ENCODE data around the gene GANC. TPM values are rescaled to one million over a fixed set of nuclear protein-coding genes. Genes with fewer than 3 reads are reported as not detected.
"Not testable (repeated sequence)": the region's sequence is repeated elsewhere in the genome, so short reads cannot be mapped to it uniquely, and the experiment has no call there.

The GANC gene
- total RNA-seq, 1 experiment from 2014 or later: 15.3 TPM

GRCh38 chr15:42283671-42284070 lies 10.7 kb downstream of the GANC start:
- no peak for DNase-seq (ENCODE audit: low read depth)

DNA sequence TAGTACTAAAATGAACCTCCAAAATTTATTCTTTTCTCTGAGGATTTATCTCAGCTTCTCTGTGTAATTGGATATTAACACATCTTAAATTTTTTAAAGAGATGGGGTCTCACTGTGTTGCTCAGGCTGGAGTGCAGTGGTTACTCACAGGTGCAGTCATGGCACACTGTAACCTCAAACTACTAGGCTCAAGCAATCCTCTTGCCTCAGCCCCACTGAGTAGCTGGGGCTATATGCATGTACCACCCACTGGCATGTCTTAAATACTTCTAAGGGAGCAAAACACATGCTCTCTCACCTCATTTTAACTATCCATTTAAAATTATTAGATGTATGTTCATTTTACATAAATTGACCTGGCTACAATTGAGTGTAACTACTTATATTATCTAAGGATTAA lies 11.6 kb downstream of the GANC start:
- no peak for DNase-seq (ENCODE audit: low read depth)

DNA sequence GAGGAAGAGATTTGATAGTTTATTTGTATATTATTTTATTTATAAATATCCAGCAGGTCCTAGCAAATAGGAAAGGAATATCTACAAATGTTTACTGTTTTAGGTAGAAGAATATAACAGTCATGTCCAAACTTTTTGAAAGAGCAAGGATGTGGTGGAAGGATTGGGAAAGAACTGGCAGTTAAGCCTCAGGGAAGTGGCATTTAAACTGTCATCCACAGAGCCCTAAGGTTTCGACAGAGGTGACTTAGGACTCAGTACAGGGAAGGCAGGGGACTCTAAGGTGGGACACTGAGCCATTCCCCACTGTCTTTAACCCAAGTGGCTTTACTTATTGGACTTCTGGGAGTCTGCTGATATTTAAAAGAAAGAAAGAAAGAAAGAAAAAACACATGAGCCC lies 12.0 kb downstream of the GANC start:
- no peak for DNase-seq (ENCODE audit: low read depth)

DNA sequence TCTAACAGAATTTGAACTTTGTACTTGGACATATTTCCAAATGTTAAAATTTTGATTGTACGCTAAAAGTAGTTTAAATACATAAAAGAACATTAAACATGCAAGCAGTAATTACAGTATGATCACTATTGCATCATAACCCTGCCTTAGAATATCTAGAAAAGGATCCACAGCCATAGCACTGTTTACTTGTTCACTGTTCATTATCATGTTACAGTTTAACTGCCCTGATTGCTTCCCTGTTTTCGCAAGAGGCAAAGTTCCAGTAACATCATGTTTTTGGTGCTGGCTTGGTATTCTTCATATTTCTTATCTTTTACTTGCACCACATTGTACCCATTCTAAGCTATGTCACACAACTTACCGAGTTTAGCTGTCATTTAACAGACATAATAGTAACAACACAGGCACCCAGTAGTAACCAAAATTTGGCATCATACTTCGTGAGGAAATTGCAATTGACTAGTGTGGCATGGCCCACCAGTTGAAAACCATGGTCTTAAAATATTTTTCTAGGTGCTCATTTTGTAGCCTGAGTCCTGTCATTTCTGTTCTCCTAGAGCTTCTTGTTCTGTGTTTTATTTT lies 13.5 kb downstream of the GANC start:
- DNase-seq (ENCODE audit: low read depth): no peak

- no peak for DNase-seq (ENCODE audit: low read depth)
These were observed 14.9 kb downstream of the GANC start for GRCh38 chr15:42287931-42288330.

GRCh38 chr15:42289166-42289565 lies 16.2 kb downstream of the GANC start:
- peak; percentile 44 for DNase-seq (ENCODE audit: low read depth)

- not testable (repeated sequence) for DNase-seq (ENCODE audit: low read depth)
These were observed 28.0 kb downstream of the GANC start for GRCh38 chr15:42301004-42301403.

DNA sequence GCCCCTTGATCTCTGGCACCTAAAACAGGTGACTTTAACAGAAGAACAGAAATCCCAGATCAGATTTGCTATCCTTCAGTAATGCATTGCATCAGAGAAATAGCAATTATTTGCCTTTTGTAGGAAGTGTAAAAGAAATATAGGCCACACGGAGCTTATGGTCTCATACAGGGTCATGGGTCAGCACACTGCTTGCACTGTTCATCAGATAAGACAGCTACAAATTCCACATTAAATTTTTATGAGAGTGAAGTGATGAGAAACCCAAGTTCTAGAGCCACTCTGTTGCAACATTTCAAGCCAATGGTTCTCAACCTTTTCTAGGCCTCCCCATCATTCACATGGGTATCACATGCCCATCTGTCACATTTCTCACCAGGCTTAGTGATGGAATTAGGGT lies 33.7 kb downstream of the GANC start:
- DNase-seq (ENCODE audit: low read depth): no peak

- DNase-seq (ENCODE audit: low read depth): no peak
These were observed 40.5 kb downstream of the GANC start for GRCh38 chr15:42313463-42313862.

- DNase-seq (ENCODE audit: low read depth): no peak
These were observed 41.8 kb downstream of the GANC start for GRCh38 chr15:42314818-42315217.

DNA sequence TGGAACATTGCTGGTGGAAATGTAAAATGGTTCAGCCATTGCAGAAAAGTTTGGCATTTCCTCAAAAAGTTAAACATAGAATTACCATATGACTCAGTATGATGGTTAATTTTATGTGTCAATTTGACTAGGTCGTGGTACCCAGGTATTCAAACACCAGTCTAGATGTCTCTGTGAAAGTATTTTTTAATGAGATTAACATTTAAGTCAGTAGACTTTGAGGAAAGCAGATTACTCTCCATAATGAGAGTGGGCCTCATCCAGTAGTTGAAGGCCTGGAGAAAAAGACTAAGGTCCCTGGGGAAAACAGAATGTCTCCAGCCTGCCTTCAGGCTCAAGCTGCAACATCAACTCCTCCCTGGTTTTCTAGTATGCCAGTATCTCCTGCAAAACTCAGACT lies 42.5 kb downstream of the GANC start:
- no peak for DNase-seq (ENCODE audit: low read depth)

- DNase-seq (ENCODE audit: low read depth): not testable (repeated sequence)
These were observed 43.3 kb downstream of the GANC start for GRCh38 chr15:42316282-42316805.

GRCh38 chr15:42319206-42319605 lies 46.2 kb downstream of the GANC start:
- no peak for DNase-seq (ENCODE audit: low read depth)

GRCh38 chr15:42324308-42324707 lies 51.3 kb downstream of the GANC start:
- DNase-seq (ENCODE audit: low read depth): no peak

DNA sequence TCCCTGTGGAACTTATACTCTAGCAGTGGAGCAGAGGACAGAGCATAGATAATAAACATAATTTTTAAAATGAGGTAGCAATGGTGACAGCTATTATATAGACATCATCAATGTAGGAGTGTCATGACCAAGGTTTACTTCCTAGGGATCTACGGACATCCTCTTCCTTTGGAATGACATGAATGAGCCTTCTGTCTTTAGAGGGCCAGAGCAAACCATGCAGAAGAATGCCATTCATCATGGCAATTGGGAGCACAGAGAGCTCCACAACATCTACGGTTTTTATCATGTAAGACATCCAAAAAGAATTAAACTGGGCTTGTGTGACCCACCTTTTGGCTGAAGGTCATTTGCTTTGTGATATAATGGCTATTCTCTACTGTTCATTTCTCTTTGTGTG lies 56.2 kb downstream of the GANC start:
- DNase-seq (ENCODE audit: low read depth): no peak

DNA sequence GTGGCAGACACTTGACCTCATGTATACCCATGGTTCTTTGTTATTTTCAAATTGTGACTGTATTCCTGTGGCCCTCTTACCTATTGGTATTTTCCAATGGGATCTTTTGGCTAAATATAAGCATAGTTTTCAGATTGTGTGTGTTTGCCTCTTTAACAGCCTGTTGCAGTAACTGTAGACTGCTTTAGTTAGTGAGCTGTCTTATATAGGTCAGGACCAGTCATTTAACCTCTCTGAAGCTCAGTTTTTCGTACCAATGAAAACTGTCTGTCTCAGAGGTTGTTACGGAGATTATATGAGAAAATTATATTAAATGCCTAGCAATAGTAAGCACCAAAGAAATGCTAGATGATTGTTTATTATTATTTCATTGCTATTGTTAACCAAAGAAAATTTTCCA lies 57.0 kb downstream of the GANC start:
- DNase-seq (ENCODE audit: low read depth): no peak

DNA sequence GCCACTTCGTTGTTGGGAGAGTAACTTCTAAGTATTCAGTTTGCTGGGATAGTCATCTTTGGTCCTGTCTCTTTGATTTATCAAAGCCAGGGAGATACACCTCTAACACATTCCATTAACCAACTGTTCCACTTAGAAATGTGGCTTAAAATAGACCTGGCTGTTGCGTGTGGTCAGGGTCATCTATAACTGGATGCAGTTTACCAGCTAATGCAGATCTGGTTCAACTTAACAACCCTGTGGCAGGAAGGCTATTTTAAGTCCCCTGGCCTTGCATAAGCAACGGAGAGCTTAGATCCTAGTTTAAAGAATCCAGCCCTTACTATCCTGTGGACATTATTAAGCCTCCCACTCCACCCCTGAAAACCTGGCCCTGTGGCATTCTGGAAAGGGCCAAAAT lies 58.2 kb downstream of the GANC start:
- no peak for DNase-seq (ENCODE audit: low read depth)

DNA sequence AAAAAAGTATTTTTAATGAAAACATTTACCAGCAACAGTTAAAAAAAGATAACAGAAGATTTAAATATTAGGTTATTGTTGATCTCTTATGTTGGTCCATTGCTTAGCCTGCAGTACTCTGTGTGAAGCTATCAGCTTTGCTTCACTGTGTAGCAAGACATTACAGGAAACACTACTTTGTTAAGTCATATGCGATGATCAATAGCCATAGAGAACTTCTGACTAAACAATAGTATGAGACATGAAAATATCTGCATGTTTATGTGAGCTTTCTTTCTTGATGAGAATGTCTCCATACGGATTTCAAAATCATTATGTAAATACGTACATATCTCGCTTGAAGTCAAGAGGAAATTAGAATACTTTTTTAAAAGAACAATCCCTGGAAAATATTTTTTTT lies 59.3 kb downstream of the GANC start:
- DNase-seq (ENCODE audit: low read depth): no peak

DNA sequence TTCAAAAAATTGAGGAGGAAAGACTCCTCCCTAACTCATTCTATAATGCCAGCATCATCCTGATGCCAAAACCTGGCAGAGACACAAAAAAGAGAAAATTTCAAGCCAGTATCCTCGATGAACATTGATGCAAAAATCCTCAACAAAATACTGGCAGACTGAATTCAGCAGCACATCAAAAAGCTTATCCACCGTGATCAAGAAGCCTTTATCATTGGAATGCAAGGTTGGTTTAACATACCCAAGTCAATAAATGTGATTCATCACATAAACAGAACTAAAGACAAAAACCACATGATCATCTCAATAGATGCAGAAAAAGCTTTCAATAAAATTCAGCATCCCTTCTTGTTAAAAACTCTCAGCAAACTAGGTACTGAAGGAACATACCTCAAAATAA lies 62.1 kb downstream of the GANC start:
- no peak for DNase-seq (ENCODE audit: low read depth)

DNA sequence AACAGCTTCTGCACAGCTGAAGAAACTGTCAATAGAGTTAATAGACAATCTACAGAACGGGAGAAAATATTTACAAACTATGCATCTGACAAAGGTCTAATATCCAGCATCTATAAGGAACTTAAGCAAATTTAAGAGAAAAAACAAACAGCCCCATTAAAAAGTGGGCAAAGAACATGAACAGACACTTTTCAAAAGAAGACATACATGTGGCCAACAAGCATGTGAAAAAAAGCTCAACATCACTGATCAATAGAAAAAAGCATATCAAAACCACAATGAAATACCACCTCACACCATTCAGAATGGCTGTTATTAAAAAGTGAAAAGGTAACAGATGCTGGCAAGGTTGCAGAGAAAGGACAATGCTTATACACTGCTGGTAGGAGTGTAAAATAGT lies 63.6 kb downstream of the GANC start:
- DNase-seq (ENCODE audit: low read depth): not testable (repeated sequence)

GRCh38 chr15:42337104-42337503 lies 64.1 kb downstream of the GANC start:
- not testable (repeated sequence) for DNase-seq (ENCODE audit: low read depth)

- DNase-seq (ENCODE audit: low read depth): no peak
These were observed 65.5 kb downstream of the GANC start for GRCh38 chr15:42338500-42338899.

- no peak for DNase-seq (ENCODE audit: low read depth)
These were observed 70.7 kb downstream of the GANC start for GRCh38 chr15:42343596-42344232.

All from HT1080 (cell line).